Renal cortex interstitium (tissue), 15 donors: Measurements from ENCODE around the gene HHLA2. TPM values are rescaled to one million over a fixed set of nuclear protein-coding genes. Genes with fewer than 3 reads are reported as not detected.
"Not testable (repeated sequence)": the region's sequence is repeated elsewhere in the genome, so short reads cannot be mapped to it uniquely, and the experiment has no call there.

Experiments
- DNase-seq, 11 donors: peaks; one replicate each; pipeline ENCODE4 v3.0.0-alpha.2; 2013; ENCODE audit warnings: low read depth in 9 of 11, low spot score in 4 of 11; ENCODE audit errors: extremely low read depth in 1 of 11
- long read RNA-seq, 16 experiments: transcript quantifications; one replicate each; lab custom pipeline, GENCODE V29; 2026
- polyA plus RNA-seq, 3 donors: library from polyadenylated mRNA; unstranded; fragments of 120-200 nt; gene quantifications; one replicate each; pipeline ENCODE4 v1.2.1, GENCODE V29; 2013; ENCODE audit not compliant: insufficient read length in 3 of 3

Gene HHLA2, protein sequence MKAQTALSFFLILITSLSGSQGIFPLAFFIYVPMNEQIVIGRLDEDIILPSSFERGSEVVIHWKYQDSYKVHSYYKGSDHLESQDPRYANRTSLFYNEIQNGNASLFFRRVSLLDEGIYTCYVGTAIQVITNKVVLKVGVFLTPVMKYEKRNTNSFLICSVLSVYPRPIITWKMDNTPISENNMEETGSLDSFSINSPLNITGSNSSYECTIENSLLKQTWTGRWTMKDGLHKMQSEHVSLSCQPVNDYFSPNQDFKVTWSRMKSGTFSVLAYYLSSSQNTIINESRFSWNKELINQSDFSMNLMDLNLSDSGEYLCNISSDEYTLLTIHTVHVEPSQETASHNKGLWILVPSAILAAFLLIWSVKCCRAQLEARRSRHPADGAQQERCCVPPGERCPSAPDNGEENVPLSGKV
- 10 to 100 TPM; 16.7 to 26.6 (median 21.9) TPM for polyA plus RNA-seq
- long read RNA-seq, donor 1, partial matches to known transcripts, result 0 of 1 reads
- long read RNA-seq, donor 1, other reads (novel, unspliced or antisense), result 0 of 1 reads
- long read RNA-seq, donor 2, result 0 reads
- long read RNA-seq, donor 3, partial matches to known transcripts, result 0 of 1 reads
- long read RNA-seq, donor 3, other reads (novel, unspliced or antisense), result 0 of 1 reads
- long read RNA-seq, donor 4, partial matches to known transcripts, result 0 of 1 reads
- long read RNA-seq, donor 4, other reads (novel, unspliced or antisense), result 0 of 1 reads
- long read RNA-seq, donor 5, result 0 reads
- long read RNA-seq, donor 6, partial matches to known transcripts, result 0 of 2 reads
- long read RNA-seq, donor 6, other reads (novel, unspliced or antisense), result 0 of 2 reads
- long read RNA-seq, donor 7, result 0 reads
- long read RNA-seq, donor 8, partial matches to known transcripts, result 0 of 2 reads
- long read RNA-seq, donor 8, other reads (novel, unspliced or antisense), result 0 of 2 reads
- long read RNA-seq, donor 9, partial matches to known transcripts, result 0 of 3 reads
- long read RNA-seq, donor 9, other reads (novel, unspliced or antisense), result 0 of 3 reads
- long read RNA-seq, donor 10, transcript HHLA2-211 (11 exons, 2,548 nt), result major isoform, 6 of 6 reads
- long read RNA-seq, donor 10, partial matches to known transcripts, result 0 of 6 reads
- long read RNA-seq, donor 10, other reads (novel, unspliced or antisense), result 0 of 6 reads
- long read RNA-seq, donor 11, result 0 reads
- long read RNA-seq, donor 12, result 0 reads
- long read RNA-seq, donor 13, partial matches to known transcripts, result 0 of 1 reads
- long read RNA-seq, donor 13, other reads (novel, unspliced or antisense), result 0 of 1 reads
- long read RNA-seq, donor 14, partial matches to known transcripts, result 0 of 1 reads
- long read RNA-seq, donor 14, other reads (novel, unspliced or antisense), result 0 of 1 reads
- long read RNA-seq, donor 15, partial matches to known transcripts, result 0 of 1 reads
- long read RNA-seq, donor 15, other reads (novel, unspliced or antisense), result 0 of 1 reads
- long read RNA-seq, donor 16, partial matches to known transcripts, result 0 of 3 reads
- long read RNA-seq, donor 16, other reads (novel, unspliced or antisense), result 0 of 3 reads

DNA sequence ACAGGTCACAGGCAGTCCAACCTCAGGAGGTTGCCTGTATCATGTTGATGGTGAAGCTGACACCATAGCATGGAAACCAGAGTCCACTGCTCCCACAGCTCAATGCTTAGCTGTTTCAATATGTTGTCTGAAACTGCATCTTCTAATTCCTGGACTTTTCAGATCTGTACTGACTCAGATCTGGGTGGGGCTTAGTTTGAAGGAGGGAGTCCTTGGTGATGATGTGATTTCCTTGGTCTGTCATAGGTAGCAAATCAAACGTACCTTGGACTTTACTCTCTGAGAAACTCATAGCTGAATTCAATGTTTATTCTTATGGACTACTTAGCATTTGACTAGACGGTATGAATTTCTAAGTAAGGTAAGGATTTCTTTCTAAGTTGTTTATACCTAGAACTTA is at the start of gene HHLA2:
HHLA2 (plus strand) TSS at position 310 of the 400 bp plus-strand sequence. CDS start 55,266 bp downstream, outside the sequence.
- no peak for DNase-seq

DNA sequence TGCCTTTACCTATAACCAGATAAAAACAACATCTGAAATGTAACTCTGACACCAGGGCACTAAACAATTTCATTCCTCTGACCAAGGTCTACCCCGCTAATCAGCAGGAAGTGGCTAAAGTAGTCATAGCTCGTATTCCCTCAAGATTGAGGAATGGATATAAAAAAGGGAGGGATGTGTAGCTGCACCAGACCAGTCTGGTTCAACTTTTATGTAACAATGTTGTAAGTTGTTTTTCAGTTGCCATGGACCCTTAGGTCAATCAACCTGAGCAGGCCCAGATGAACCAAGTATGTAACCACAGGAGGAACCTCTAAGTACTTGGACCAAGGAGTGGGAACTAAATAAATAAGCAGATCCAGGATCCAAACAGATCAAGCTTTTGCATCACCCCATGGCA is 45.7 kb upstream of the HHLA2 start:
- no peak for DNase-seq

DNA sequence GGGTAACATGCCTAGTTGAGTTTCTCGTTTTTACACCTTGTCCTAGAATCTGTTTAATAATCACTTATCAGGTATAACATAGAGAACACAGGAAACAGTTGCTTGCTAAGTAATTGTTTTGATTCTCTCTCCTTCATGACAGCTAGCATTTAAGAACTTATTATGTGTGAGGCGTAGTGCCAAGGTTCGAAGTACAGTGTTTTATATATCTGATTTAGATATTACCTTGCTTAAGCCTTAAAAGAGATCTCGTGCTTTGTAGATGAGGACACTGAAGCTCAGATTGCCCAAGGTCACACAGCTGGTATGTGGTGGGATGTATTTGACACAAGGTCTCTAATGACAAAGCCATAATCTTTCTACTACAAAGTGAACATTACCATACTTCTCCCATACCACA is 45.1 kb upstream of the HHLA2 start:
- DNase-seq, result no peak

DNA sequence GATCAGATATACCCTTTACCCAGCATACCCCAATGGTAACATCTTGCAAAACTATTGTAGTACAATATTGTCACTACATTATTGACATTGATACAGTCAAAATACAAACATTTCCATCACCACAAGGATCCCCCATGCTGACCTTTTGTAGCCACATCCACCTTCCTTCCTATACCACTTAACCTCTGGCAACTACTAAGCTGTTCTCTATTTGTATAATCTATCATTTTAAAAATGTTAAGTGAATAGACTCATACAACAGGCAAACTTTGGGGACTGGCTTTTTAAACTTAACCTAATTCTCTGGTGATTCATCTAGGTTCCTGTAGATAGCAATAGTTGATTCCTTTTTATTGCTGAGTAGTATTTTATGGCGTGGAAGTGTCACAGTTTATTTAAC is 44.5 kb upstream of the HHLA2 start:
- no peak for DNase-seq

DNA sequence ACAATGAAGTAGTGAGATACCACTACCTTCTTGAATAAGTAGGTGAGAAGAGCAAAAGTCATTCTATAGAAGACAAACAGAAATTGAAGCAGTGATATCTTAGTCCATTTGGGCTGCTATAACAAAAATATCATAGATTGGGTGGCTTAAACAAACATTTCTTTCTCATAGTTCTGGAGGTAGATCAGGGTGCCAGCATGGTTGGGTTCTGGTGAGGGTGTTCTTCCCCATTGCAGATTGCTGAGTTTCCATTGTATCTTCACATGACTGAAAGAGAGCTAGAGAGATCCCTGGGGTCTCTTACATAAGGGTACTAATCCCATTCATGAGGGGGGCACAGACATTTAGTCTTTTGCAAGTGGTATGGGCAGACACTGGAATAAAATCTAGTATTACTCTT is 41.2 kb upstream of the HHLA2 start:
- DNase-seq, result no peak

DNA sequence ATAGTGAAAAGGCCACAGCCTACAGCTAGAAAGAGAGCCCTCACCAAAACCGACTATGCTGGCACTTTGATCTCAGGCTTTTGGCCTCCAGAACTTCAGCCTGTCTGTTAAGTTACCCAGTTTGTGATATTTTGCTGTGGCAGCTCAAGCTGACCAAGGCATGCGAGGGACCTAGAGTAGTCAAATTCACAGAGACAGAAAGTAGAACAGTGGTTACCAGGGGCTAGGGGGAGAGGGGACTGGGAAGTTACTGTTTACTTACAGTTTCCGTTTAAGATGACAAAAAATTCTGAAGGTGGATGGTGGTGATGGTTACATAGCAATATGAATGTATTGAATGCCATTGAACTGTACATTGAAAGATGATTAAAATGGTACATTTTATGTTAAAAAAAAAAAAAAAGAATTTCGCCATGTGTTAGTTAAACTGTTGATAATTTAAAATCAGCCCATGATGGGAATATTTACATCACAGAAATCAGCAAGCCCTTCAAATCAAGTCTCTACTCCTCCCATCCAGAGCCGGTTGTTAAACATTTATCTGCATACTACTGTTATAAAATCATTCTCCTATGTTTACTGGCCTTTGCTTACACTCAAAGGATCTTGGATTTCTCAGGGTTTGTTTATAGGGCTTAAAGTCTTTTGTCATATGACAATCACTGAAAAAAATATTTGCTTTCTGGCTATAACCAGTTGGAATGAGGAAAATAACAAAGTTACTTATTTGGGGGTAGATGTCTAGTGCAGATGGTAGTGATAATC is 31.6 kb upstream of the HHLA2 start:
- not testable (repeated sequence) for DNase-seq

DNA sequence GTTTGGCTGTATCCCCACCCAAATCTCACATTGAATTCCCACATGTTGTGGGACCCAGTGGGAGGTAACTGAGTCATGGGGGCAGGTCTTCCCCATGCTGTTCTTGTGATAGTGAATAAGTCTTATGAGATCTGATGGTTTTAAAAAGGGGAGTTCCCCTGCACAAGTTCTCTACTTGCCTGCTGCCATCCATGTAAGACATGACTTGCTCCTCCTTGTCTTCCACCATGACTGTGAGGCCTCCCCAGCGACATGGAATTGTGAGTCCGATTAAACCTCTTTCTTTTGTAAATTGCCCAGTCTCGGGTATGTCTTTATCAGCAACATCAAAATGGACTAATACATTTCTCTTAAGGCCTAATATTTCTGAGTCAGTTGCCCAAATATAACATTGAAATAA is 28.1 kb upstream of the HHLA2 start:
- DNase-seq, result not testable (repeated sequence)

DNA sequence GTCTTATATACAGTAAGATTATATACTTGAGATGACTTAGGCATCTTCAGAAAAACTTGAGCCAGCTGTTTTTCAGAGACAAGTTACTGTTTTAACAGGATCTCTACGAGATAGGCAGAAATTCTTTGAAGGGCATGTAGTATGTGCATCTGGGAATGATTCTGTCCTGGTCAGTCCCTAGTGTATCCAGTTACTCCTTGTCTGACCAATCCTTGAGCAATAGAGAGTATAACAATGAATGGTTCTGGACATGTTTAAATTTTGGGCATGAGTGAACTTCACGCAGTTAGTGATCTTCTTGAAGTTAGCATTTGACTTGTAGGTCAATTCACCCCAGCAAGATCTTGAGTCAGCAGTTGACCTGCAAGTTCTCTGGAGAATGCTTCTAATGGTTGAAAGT is 24.7 kb upstream of the HHLA2 start:
- DNase-seq, result no peak

DNA sequence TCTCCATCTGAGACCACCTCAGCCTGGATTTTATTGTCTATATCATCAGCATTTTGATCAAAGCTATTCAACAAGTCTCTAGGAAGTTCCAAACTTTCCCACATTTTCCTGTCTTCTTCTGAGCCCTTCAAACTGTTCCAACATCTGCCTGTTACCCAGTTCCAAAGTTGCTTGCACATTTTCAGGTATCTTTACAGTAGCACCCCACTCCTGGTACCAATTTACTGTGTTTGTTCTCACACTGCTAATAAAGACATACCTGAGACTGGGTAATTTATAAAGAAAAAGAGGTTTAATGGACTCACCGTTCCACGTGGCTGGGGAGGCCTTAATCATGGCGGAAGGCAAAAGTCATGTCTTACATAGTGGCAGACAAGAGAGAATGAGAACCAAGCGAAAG is 17.3 kb upstream of the HHLA2 start:
- not testable (repeated sequence) for DNase-seq

DNA sequence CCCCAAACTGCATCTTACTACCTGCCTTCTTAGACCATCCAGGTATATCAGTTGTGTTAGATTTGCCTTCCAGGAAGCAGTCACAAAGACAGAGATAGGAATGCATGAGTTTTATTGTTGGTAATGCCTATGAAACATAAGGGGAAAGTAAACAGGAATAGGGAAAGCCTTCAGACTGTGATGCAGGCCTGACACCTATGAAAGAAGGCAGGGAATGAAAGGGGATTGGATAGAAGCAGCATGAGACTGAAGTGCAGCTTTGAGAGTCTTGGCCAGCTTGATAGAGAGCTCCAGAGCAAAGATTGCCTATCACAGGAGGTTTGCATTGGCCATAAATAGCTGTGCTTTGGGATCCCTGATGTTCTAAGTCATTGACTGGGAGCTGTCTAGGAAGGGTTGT is 15.9 kb upstream of the HHLA2 start:
- DNase-seq, result no peak

DNA sequence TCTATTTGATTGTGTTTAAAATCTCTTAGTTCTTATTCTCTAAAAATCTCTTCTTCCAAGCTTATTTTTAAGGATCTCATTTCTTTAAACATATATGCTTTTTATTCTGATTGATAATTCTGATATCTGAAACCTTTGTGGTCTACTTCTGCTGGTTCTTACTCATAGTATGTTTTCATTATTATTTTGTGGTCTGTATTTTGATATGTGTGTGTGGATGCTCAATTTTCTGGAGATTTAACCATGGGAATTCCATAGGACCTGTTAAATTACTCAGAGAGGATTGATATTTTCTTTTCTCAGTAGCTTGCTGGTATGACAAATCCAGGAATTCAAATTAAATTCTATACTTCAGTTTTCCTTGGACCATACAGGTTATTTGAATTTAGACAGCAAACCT is 14.7 kb upstream of the HHLA2 start:
- DNase-seq, result no peak

DNA sequence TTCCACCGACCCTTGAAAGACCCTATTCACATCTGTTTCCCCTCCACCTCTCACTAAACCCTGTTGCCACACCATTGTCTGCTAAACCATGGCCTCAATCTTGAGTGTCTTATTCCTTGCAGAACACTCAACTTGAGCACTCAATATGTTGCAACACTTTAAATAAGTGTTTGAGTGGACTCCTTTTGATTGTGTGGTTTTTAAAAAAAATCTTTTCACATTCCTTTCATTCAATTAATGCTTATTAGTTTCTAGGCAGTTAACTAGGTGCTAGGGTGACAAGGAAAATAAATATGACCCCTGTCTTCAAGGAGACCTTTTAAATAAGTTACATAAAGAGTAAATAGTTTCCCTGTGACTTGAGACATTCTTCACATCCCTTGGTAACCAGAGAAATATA is 13.3 kb upstream of the HHLA2 start:
- DNase-seq, result no peak

DNA sequence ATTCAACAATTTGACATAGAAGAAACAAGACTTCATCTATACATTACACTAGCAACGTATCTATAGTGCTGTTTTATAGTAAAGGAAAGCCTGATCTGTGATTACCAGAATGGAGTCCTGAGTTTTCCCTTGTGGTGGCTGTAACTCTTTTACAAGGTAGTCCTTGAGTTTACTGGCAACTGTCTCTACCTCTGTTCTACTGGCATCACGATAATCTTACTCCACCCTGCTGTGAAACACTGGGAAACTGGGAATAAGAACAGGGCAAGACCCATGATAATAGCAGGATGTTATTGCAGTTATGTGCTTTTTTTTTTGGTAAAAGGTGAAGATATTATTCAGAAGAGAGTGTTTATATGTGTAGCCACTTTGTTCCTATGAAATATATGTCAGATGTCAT is 12.4 kb upstream of the HHLA2 start:
- DNase-seq, result no peak

DNA sequence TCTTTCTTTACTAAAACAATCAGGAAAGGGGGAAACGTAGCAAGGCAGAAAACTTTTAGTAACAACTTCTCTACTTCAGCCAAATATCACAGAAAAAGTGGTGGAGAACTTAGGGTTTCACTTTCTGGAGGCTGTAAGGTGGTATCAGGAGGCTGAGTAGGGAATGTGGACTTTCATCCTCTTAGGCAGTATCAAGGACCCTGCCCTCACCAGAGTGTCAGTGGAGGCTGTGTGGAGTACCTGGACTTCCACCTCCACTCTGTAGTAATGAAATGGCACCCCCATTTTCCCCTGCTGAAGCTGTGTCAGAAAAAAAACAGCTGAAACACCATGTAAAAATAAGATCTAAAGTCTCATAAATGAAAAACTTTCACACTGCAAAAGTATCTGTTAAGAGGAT is 11.2 kb upstream of the HHLA2 start:
- no peak for DNase-seq

DNA sequence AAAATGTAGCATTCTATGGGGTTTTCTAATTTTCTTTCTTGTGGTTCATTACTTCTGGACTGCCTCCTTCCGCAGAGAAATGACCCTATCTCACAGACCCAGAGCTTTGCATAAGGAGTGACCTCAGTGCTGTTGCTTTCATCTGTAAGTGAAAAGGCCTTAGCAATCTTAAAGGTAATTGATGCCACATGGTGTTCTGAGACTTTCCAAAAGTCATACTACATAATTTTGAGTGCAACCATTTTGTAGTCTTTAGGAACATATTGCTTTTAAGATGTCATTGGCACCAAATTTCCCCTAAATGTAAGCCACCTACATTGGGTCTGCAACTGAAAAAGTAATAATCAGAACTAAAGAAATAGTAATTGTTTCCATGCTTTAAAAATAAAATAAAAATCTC is 9.2 kb upstream of the HHLA2 start:
- no peak for DNase-seq

DNA sequence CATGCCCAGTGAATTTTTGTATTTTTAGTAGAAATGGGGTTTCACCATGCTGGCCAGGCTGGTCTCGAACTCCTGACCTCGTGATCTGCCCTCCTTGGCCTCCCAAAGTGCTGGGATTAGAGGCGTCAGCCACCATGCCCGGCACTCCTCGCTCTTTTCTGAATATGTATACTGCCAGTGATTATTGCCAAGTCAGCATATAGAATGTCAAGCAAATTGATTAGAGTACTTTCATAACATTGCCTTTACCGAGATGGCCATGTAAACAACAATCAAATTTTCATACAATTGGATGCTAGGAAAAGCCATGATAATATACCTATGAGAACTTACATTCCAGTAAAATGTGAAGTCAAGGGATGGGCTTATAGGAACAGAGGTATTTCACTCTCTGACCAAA is 8.2 kb upstream of the HHLA2 start:
- not testable (repeated sequence) for DNase-seq

DNA sequence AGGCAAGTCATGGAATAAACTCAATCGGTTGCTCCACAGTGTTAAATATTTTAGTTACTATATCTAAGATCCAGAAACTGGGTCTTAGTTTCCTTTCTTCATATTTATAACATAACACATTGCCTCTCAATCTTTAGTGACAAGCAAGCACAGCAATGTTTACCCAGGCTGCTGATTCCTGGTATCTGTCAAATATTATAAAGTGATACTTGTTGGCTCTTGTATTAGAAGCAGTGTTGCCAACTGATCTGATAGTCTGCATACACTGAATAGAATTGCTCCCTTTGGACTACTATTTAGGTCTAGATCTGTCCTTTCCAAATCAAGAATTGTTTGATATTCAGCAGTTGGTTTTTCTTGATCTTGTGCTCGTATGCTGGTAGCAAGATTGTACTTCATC is 7.2 kb upstream of the HHLA2 start:
- DNase-seq, result no peak

DNA sequence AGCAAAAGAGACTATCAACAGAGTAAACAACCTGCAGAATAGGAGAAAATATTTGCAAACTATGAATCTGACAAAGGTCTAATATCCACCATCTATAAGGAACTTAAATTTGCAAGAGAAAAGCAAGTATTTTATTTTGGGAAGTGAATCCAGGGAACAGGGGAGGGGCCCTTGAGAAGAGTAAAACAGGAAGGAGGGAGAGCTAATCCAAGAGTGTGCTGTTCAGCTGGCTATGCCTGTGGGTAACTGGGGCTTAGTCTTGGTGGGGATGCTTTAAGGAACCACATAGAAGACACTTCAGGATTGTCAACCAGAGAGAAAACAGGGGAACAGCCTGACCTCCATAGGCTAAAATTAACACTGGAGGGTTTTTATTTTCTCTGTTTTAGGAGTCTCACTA is 3.9 kb upstream of the HHLA2 start:
- no peak for DNase-seq
